ENCODE measurements around the gene TTN. TPM values are rescaled to one million over a fixed set of nuclear protein-coding genes. Genes with fewer than 3 reads are reported as not detected.

The TTN gene
- total RNA-seq, 1 experiment from 2014 or later = not detected

DNA sequence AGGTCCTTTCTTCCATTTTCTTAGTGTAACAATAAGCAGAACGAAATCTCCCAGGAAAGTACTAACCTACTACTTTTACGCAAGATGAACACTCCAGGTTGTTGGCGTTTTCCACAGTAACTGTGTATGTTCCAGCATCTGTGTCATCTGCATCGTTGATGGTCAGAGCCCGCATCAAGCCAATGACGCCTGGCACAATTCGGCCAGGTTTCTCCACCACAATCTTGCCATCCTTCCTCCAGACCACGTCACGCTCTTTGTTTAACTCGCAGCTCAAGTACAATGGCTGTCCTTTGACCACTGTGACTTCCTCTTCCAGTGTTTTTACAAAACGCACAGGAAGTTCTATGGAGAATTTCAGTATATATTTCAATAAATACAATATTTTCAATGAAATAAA lies 171.3 kb downstream of the TTN start:
- no peaks in the 10 kb centered on the region for H3F3A ChIP-seq (ENCODE audit: insufficient read depth, low read depth)

DNA sequence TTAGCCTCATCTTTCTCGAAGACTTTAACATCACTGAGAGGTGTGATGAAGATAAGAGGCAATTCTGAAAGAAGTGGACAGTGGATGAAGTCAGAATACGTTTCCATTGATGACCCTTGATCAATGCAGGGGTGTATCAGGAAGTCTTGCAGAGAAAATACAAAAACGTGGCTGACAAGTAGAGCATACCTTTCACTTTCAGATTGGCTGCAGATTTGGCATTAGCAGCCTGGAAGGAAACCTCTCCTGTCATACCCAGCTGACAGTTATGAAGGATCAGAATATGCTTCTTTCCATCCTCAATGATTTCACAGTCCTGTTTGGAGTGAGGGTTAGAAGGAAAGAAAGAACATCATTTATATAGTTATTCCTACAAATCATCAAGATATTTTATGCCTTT lies 174.5 kb downstream of the TTN start:
- Histone ChIP-seq H2AFZ (no peak overlapping the region), H4K20me1 (ENCODE audit: insufficient read depth) (no peaks in the 10 kb centered on the region), H3K27me3 (ENCODE audit: insufficient read depth, low read depth) (no peaks in the 10 kb centered on the region), H3K27ac (no peak overlapping the region), H3K79me2 (ENCODE audit: low read depth) (no peaks in the 10 kb centered on the region), H3K36me3 (ENCODE audit: low read depth) (no peaks in the 10 kb centered on the region), H3K4me1 (replicated peaks; ENCODE audit: insufficient read depth) (no peaks in the 10 kb centered on the region), H3K9me2 (ENCODE audit: insufficient read depth) (no peaks in the 10 kb centered on the region), H3F3A (ENCODE audit: insufficient read depth, low read depth) (no peaks in the 10 kb centered on the region), H3K4me2 (no peak overlapping the region), H3K9me3 (ENCODE audit: insufficient read depth, low read depth) (no peaks in the 10 kb centered on the region), H3K4me3 (no peak overlapping the region)
- no TSS peak for BruUV-seq (replicated peaks)
- intact Hi-C loops (cut with micrococcal nuclease; ENCODE audit: unreplicated experiment) = no loop called here
- ChIA-PET POLR2A (ENCODE audit: unreplicated experiment) (no interaction called here), CTCF (no interaction called here)
- TF ChIP-seq, protein P1, sequence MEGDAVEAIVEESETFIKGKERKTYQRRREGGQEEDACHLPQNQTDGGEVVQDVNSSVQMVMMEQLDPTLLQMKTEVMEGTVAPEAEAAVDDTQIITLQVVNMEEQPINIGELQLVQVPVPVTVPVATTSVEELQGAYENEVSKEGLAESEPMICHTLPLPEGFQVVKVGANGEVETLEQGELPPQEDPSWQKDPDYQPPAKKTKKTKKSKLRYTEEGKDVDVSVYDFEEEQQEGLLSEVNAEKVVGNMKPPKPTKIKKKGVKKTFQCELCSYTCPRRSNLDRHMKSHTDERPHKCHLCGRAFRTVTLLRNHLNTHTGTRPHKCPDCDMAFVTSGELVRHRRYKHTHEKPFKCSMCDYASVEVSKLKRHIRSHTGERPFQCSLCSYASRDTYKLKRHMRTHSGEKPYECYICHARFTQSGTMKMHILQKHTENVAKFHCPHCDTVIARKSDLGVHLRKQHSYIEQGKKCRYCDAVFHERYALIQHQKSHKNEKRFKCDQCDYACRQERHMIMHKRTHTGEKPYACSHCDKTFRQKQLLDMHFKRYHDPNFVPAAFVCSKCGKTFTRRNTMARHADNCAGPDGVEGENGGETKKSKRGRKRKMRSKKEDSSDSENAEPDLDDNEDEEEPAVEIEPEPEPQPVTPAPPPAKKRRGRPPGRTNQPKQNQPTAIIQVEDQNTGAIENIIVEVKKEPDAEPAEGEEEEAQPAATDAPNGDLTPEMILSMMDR (conservative IDR thresholded peaks at IDR 0.05) = no peak
- no peak for TF ChIP-seq EZH2 (IDR thresholded peaks at IDR 0.05; ENCODE audit: low read depth)
- no peak for DNase-seq

More for the DNA sequence above, 171.3 kb downstream of the TTN start:
- intact Hi-C loops (cut with micrococcal nuclease; ENCODE audit: unreplicated experiment) = no loop called here
- Histone ChIP-seq H3K4me3 (no peak overlapping the region), H3K27me3 (ENCODE audit: insufficient read depth, low read depth) (no peaks in the 10 kb centered on the region), H3K36me3 (ENCODE audit: low read depth) (no peaks in the 10 kb centered on the region), H3K4me1 (replicated peaks; ENCODE audit: insufficient read depth) (no peaks in the 10 kb centered on the region), H3K9me3 (ENCODE audit: insufficient read depth, low read depth) (no peaks in the 10 kb centered on the region), H2AFZ (no peak overlapping the region), H3K4me2 (no peak overlapping the region), H4K20me1 (ENCODE audit: insufficient read depth) (no peaks in the 10 kb centered on the region), H3K27ac (no peak overlapping the region), H3K9me2 (ENCODE audit: insufficient read depth) (no peaks in the 10 kb centered on the region), H3K79me2 (ENCODE audit: low read depth) (no peaks in the 10 kb centered on the region)
- CTCF ChIA-PET = no interaction called here
- TF ChIP-seq EZH2 (IDR thresholded peaks at IDR 0.05; ENCODE audit: low read depth) = no peak
- TF ChIP-seq, protein P1 (conservative IDR thresholded peaks at IDR 0.05) = no peak
- POLR2A ChIA-PET (ENCODE audit: unreplicated experiment) = no interaction called here
- BruUV-seq (replicated peaks) = no TSS peak
- DNase-seq = no peak

DNA sequence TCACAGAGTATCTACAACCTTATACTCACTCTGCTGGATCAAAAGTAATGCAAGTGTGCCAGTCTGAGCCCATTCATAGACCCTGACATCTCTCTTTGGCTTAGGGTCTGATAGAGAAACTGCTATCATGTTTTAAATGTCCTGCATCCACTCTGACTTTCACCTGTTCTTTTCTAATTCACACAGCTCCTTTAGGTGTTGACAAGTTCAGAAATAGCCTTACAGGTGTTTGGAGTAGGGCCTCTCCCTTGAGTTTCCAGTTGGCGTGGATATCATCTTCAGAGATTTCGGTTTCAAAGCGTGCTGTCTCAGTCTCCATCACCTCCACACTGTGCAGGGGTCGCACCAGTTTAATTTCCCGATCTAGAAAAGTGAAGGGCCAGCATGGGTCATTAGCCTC lies 176.6 kb downstream of the TTN start:
- Histone ChIP-seq H3K9me2 (ENCODE audit: insufficient read depth) (no peaks in the 10 kb centered on the region), H3K27ac (no peak overlapping the region), H3F3A (ENCODE audit: insufficient read depth, low read depth) (no peaks in the 10 kb centered on the region), H3K27me3 (ENCODE audit: insufficient read depth, low read depth) (no peaks in the 10 kb centered on the region), H3K4me3 (no peak overlapping the region), H3K4me2 (no peak overlapping the region), H3K79me2 (ENCODE audit: low read depth) (no peaks in the 10 kb centered on the region), H4K20me1 (ENCODE audit: insufficient read depth) (no peaks in the 10 kb centered on the region), H2AFZ (no peak overlapping the region), H3K9me3 (ENCODE audit: insufficient read depth, low read depth) (no peaks in the 10 kb centered on the region), H3K36me3 (ENCODE audit: low read depth) (no peaks in the 10 kb centered on the region), H3K4me1 (replicated peaks; ENCODE audit: insufficient read depth) (no peaks in the 10 kb centered on the region)
- no peak for DNase-seq
- BruUV-seq (replicated peaks) = no TSS peak
- POLR2A ChIA-PET (ENCODE audit: unreplicated experiment) = no interaction called here
- TF ChIP-seq EZH2 (IDR thresholded peaks at IDR 0.05; ENCODE audit: low read depth) = no peak
- TF ChIP-seq, protein P1 (conservative IDR thresholded peaks at IDR 0.05) = no peak
- CTCF ChIA-PET = no interaction called here
- intact Hi-C loops (cut with micrococcal nuclease; ENCODE audit: unreplicated experiment) = no loop called here

Measured in PC-9 (cell line).